IMR-90 (cell line): ENCODE measurements around the gene LEP. TPM values are rescaled to one million over a fixed set of nuclear protein-coding genes. Genes with fewer than 3 reads are reported as not detected.

Source experiments
- ATAC-seq: fragments of 200-7000 bp; cut with Tn5 transposase; 2 replicates; pipeline ENCODE4 v1.9.1; 2020; ENCODE audit warnings: low read depth, mild to moderate bottlenecking, moderate library complexity
- BruUV-seq: library from RNA; stranded (reverse); fragments of 400-500 nt; replicated peaks from 2 replicates; lab custom pipeline; 2021; lab: Mats Ljungman, UMichigan
- CTCF ChIA-PET: fragments of 300-600 bp; formaldehyde crosslinking; extraction: SDS; loops from one replicate; lab custom pipeline; 2021; ENCODE audit warnings: antibody characterized with exemption; lab: Yijun Ruan, JAX
- POLR2A ChIA-PET: fragments of 300-600 bp; sonication (Branson Sonifier 250); formaldehyde crosslinking; loops from one replicate; lab custom pipeline; 2022; ENCODE audit warnings: antibody characterized with exemption; ENCODE audit not compliant: unreplicated experiment; lab: Charles Lee
- DNase-seq: peaks from one replicate; pipeline ENCODE4 v3.0.0; 2013
- H2AFZ ChIP-seq: replicated peaks from 2 replicates; pipeline ENCODE3; 2013; ENCODE audit warnings: low read length, mild to moderate bottlenecking; ENCODE audit not compliant: poor library complexity
- H2AK5ac ChIP-seq: 2 replicates; pipeline ENCODE4 v1.6.1; 2013; ENCODE audit warnings: low read depth, low read length, inconsistent platforms
- H2AK9ac ChIP-seq: replicated peaks from 2 replicates; pipeline ENCODE3; 2013; ENCODE audit warnings: mild to moderate bottlenecking, low read depth, low read length, moderate library complexity; ENCODE audit not compliant: poor library complexity
- H2BK120ac ChIP-seq: 2 replicates; pipeline ENCODE4 v1.6.1; 2013; ENCODE audit warnings: low read depth, low read length, inconsistent platforms
- H2BK15ac ChIP-seq: 3 replicates; pipeline ENCODE4 v1.6.1; 2013; ENCODE audit warnings: low read depth, low read length, inconsistent platforms
- H2BK20ac ChIP-seq: 2 replicates; pipeline ENCODE4 v1.6.1; 2013; ENCODE audit warnings: low read depth, mild to moderate bottlenecking, inconsistent platforms, low read length, moderate library complexity
- H2BK5ac ChIP-seq: 2 replicates; pipeline ENCODE4 v1.6.1; 2013; ENCODE audit warnings: mild to moderate bottlenecking, low read depth, low read length, inconsistent platforms; ENCODE audit not compliant: poor library complexity, severe bottlenecking
- H3K14ac ChIP-seq: replicated peaks from 2 replicates; pipeline ENCODE4 v1.6.1; 2013; ENCODE audit warnings: low read depth, low read length, inconsistent platforms
- H3K18ac ChIP-seq: 2 replicates; pipeline ENCODE4 v1.6.1; 2013; ENCODE audit warnings: low read depth, low read length, control low read depth
- H3K23ac ChIP-seq: 2 replicates; pipeline ENCODE4 v1.6.1; 2013; ENCODE audit warnings: low read depth, low read length, inconsistent platforms
- H3K27ac ChIP-seq: 2 replicates; pipeline ENCODE4 v1.5.1; 2013; ENCODE audit warnings: mild to moderate bottlenecking, control low read depth, low read length; ENCODE audit not compliant: insufficient read depth
- H3K27me3 ChIP-seq: 2 replicates; pipeline ENCODE4 v1.6.1; 2013; ENCODE audit warnings: low read length; ENCODE audit not compliant: control insufficient read depth, insufficient read depth
- H3K36me3 ChIP-seq: 2 replicates; pipeline ENCODE4 v1.6.1; 2013; ENCODE audit warnings: low read length, mixed read lengths; ENCODE audit not compliant: control insufficient read depth, insufficient read depth
- H3K4ac ChIP-seq: 2 replicates; pipeline ENCODE4 v1.6.1; 2013; ENCODE audit warnings: low read depth, low read length, inconsistent platforms
- H3K4me1 ChIP-seq: 2 replicates; pipeline ENCODE4 v1.6.1; 2013; ENCODE audit warnings: low read length, mixed read lengths; ENCODE audit not compliant: control insufficient read depth, insufficient read depth
- H3K4me2 ChIP-seq: 2 replicates; pipeline ENCODE4 v1.6.1; 2013; ENCODE audit warnings: low read depth, mild to moderate bottlenecking, control low read depth, low read length, moderate library complexity
- H3K4me3 ChIP-seq: 2 replicates; pipeline ENCODE4 v1.5.1; 2013; ENCODE audit warnings: low read depth, mild to moderate bottlenecking, control low read depth, low read length, moderate library complexity; ENCODE audit not compliant: insufficient read depth
- H3K56ac ChIP-seq: 2 replicates; pipeline ENCODE4 v1.6.1; 2013; ENCODE audit warnings: low read length, inconsistent platforms; ENCODE audit not compliant: insufficient read depth; ENCODE audit errors: extremely low read depth
- H3K79me1 ChIP-seq, 2 experiments: 2 replicates each; pipeline ENCODE4 v1.6.1; 2013; ENCODE audit warnings: low read length in 2 of 2, inconsistent platforms in 1 of 2, low read depth in 1 of 2
- H3K9ac ChIP-seq: 2 replicates; pipeline ENCODE4 v1.6.1; 2013; ENCODE audit warnings: low read depth, low read length, control low read depth
- H3K9me1 ChIP-seq: 2 replicates; pipeline ENCODE4 v1.6.1; 2013; ENCODE audit warnings: low read length, inconsistent platforms; ENCODE audit not compliant: insufficient read depth
- H3K9me3 ChIP-seq: 2 replicates; pipeline ENCODE4 v1.6.1; 2013; ENCODE audit warnings: low read length; ENCODE audit not compliant: control insufficient read depth, insufficient read depth
- H4K20me1 ChIP-seq: 2 replicates; pipeline ENCODE4 v1.6.1; 2013; ENCODE audit warnings: low read length, inconsistent platforms; ENCODE audit not compliant: insufficient read depth
- H4K5ac ChIP-seq: 2 replicates; pipeline ENCODE4 v1.6.1; 2013; ENCODE audit warnings: mild to moderate bottlenecking, low read depth, low read length, control low read depth
- H4K8ac ChIP-seq, 2 experiments: 2 replicates each; pipeline ENCODE4 v1.6.1; 2013; ENCODE audit warnings: low read depth in 2 of 2, low read length in 2 of 2, control low read depth in 1 of 2, inconsistent platforms in 1 of 2
- H4K91ac ChIP-seq: 2 replicates; pipeline ENCODE4 v1.6.1; 2013; ENCODE audit warnings: low read depth, low read length, inconsistent platforms; ENCODE audit not compliant: insufficient read depth
- BHLHE40 ChIP-seq: fragments of 150-350 bp; IDR thresholded peaks from 2 replicates; pipeline ENCODE4 v1.6.1; 2016; ENCODE audit warnings: mild to moderate bottlenecking, low read depth, low read length
- CEBPB ChIP-seq: IDR thresholded peaks from 2 replicates; pipeline ENCODE4 v1.6.1; 2012; ENCODE audit warnings: low read depth, low read length, improper control_type of control experiment
- CHD1 ChIP-seq: IDR thresholded peaks from 2 replicates; pipeline ENCODE4 v1.6.1; 2012; ENCODE audit warnings: low read depth, low read length, improper control_type of control experiment
- ELK1 ChIP-seq: fragments of 150-350 bp; IDR thresholded peaks from 2 replicates; pipeline ENCODE4 v1.6.1; 2016; ENCODE audit warnings: low read depth, mild to moderate bottlenecking, low read length, moderate library complexity, borderline replicate concordance
- FOS ChIP-seq: fragments of 150-350 bp; IDR thresholded peaks from 2 replicates; pipeline ENCODE4 v1.6.1; 2016; ENCODE audit warnings: low read depth, low read length
- MAFK ChIP-seq: IDR thresholded peaks from 2 replicates; pipeline ENCODE4 v1.6.1; 2012; ENCODE audit warnings: low read depth, low read length, improper control_type of control experiment
- MAZ ChIP-seq: IDR thresholded peaks from 2 replicates; pipeline ENCODE4 v1.6.1; 2012; ENCODE audit warnings: low read depth, mild to moderate bottlenecking, low read length, improper control_type of control experiment, moderate library complexity, borderline replicate concordance
- MXI1 ChIP-seq: IDR thresholded peaks from 2 replicates; pipeline ENCODE4 v1.6.1; 2012; ENCODE audit warnings: low read depth, mild to moderate bottlenecking, low read length, moderate library complexity, borderline replicate concordance
- NFE2L2 ChIP-seq: fragments of 150-350 bp; IDR thresholded peaks from 2 replicates; pipeline ENCODE4 v1.6.1; 2016; ENCODE audit warnings: low read depth, mild to moderate bottlenecking, low read length
- POLR2A ChIP-seq: IDR thresholded peaks from 2 replicates; pipeline ENCODE4 v1.6.1; 2012; ENCODE audit warnings: mild to moderate bottlenecking, low read depth, low read length
- RAD21 ChIP-seq: IDR thresholded peaks from 2 replicates; pipeline ENCODE4 v1.6.1; 2012; ENCODE audit warnings: low read length, improper control_type of control experiment
- RCOR1 ChIP-seq: IDR thresholded peaks from 2 replicates; pipeline ENCODE4 v1.6.1; 2012; ENCODE audit warnings: mild to moderate bottlenecking, low read length, improper control_type of control experiment; ENCODE audit not compliant: insufficient replicate concordance
- RFX5 ChIP-seq: IDR thresholded peaks from 2 replicates; pipeline ENCODE4 v1.8.0; 2012; ENCODE audit warnings: low read depth, mild to moderate bottlenecking, low read length, moderate library complexity
- SMC3 ChIP-seq: fragments of 150-350 bp; IDR thresholded peaks from 2 replicates; pipeline ENCODE4 v1.6.1; 2016; ENCODE audit warnings: low read depth, mild to moderate bottlenecking, antibody characterized with exemption, low read length, moderate library complexity
- WGBS, 2 experiments: methylation state at CpG; one replicate each; pipeline versions ENCODE4 v1.1.5 to v1.1.7; 2013; ENCODE audit warnings: missing lambda C conversion rate in 2 of 2; ENCODE audit not compliant: insufficient read length in 1 of 2; ENCODE audit errors: extremely low coverage in 2 of 2; 5-methylcytosine and 5-hydroxymethylcytosine counted together
- dilution Hi-C: fragments of 300-500 bp; cut with HindIII; formaldehyde crosslinking; loops from one replicate; pipeline ENCODE4 v1.14.3; 2018; ENCODE audit warnings: low sequenced_read_pairs; ENCODE audit not compliant: unreplicated experiment
- in situ Hi-C: fragments of 300-500 bp; cut with MboI; formaldehyde crosslinking; loops from 3 replicates; pipeline ENCODE4 v1.14.3; 2019; ENCODE audit warnings: low sequenced_read_pairs, inconsistent platforms, mixed read lengths
- intact Hi-C: fragments of 100-400 bp; cut with micrococcal nuclease; formaldehyde crosslinking; loops from 2 replicates; pipeline ENCODE4 v1.10.0; 2022
- polyA plus RNA-seq, 3 experiments: library from polyadenylated mRNA; depleted of rRNA; stranded (reverse); fragments of >200 nt; gene quantifications; 2 replicates each; pipeline ENCODE4 v1.2.3, GENCODE V29; 2012; ENCODE audit warnings: low replicate concordance in 1 of 3
- total RNA-seq: library from RNA; depleted of rRNA; stranded (reverse); fragments of >200 nt; gene quantifications from 2 replicates; pipeline ENCODE4 v1.2.3, GENCODE V29; 2012
- TF ChIP-seq, protein P1 (sequence below): conservative IDR thresholded peaks from 2 replicates; pipeline ENCODE4 v1.5.1; 2012; ENCODE audit warnings: mild to moderate bottlenecking, low read depth, low read length, improper control_type of control experiment
- TF ChIP-seq, protein P2 (sequence below): fragments of 150-350 bp; IDR thresholded peaks from 2 replicates; pipeline ENCODE4 v1.6.1; 2017; ENCODE audit warnings: mild to moderate bottlenecking, antibody characterized with exemption, low read length, low read depth

The LEP gene
- total and polyA plus RNA-seq, 2 of the 4 experiments (the other 2 are of a cell fraction) = not detected

DNA sequence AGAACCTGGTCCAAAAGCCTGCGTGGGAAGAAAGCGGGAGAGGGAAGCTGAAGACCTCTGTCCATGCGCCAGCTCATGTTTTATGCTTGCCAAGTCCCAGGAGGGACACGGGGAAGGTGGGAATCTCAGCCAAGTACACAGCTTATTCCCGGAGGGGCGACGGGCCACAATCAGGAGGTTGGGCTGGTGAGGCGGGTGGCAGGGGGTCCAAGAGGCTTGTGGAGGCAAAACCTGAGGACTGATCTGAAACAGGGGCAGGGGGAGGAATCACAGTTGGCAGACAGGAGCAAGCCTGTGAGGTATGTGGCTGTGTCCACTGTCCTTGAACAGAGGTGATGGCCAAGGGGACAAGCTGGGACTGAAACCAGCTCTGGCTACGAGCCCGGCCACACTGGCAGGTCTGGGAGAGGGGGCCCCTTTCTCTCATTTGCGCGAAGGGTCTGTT lies 38.0 kb upstream of the LEP start:
- TF ChIP-seq NFE2L2 (no peak), FOS (no peak), RCOR1 (no peak), CHD1 (no peak), SMC3 (no peak), MXI1 (no peak), MAZ (no peak), BHLHE40 (no peak), POLR2A (no peak), MAFK (no peak), ELK1 (no peak), RFX5 (no peak), CEBPB (no peak), RAD21 (no peak)
- TF ChIP-seq, protein P1, sequence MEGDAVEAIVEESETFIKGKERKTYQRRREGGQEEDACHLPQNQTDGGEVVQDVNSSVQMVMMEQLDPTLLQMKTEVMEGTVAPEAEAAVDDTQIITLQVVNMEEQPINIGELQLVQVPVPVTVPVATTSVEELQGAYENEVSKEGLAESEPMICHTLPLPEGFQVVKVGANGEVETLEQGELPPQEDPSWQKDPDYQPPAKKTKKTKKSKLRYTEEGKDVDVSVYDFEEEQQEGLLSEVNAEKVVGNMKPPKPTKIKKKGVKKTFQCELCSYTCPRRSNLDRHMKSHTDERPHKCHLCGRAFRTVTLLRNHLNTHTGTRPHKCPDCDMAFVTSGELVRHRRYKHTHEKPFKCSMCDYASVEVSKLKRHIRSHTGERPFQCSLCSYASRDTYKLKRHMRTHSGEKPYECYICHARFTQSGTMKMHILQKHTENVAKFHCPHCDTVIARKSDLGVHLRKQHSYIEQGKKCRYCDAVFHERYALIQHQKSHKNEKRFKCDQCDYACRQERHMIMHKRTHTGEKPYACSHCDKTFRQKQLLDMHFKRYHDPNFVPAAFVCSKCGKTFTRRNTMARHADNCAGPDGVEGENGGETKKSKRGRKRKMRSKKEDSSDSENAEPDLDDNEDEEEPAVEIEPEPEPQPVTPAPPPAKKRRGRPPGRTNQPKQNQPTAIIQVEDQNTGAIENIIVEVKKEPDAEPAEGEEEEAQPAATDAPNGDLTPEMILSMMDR = no peak
- TF ChIP-seq, protein P2, sequence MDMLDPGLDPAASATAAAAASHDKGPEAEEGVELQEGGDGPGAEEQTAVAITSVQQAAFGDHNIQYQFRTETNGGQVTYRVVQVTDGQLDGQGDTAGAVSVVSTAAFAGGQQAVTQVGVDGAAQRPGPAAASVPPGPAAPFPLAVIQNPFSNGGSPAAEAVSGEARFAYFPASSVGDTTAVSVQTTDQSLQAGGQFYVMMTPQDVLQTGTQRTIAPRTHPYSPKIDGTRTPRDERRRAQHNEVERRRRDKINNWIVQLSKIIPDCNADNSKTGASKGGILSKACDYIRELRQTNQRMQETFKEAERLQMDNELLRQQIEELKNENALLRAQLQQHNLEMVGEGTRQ = no peak
- no peak overlapping the region for H2BK15ac ChIP-seq
- H3K23ac ChIP-seq = no peak overlapping the region
- ChIA-PET CTCF (no interaction called here), POLR2A (no interaction called here)
- no peak overlapping the region for H4K5ac ChIP-seq
- intact Hi-C loops = loop anchor here (10.0 kb wide), 1 partner anchor 278 kb away; no protein-coding TSS in a partner anchor
- no peak overlapping the region for H3K56ac ChIP-seq
- no peak overlapping the region for H3K4me2 ChIP-seq
- no peaks in the 10 kb centered on the region for H3K36me3 ChIP-seq
- H2BK5ac ChIP-seq = no peak overlapping the region
- H3K14ac ChIP-seq = no peak overlapping the region
- no peaks in the 10 kb centered on the region; the same call in 1 of the 2 replicates for H3K9me3 ChIP-seq
- H4K8ac ChIP-seq = no peak overlapping the region
- H3K79me1 ChIP-seq = no peaks in the 10 kb centered on the region
- no peaks in the 10 kb centered on the region for H3K4me1 ChIP-seq
- no peak overlapping the region for H2AK9ac ChIP-seq
- H4K20me1 ChIP-seq = no peaks in the 10 kb centered on the region
- in situ Hi-C loops = no loop called here
- DNase-seq = no peak
- no peak overlapping the region for H3K9ac ChIP-seq
- no peak overlapping the region for H2AK5ac ChIP-seq
- H3K4me3 ChIP-seq = no peak overlapping the region
- WGBS, 2 experiments = 58% methylated on average over 4 of the region's 12 CpGs; no CpG with 5 or more reads in 1 of the 2 experiments
- no peaks in the 10 kb centered on the region for H3K9me1 ChIP-seq
- no peak overlapping the region for H4K91ac ChIP-seq
- no TSS peak for BruUV-seq
- no peak for ATAC-seq
- no peak overlapping the region for H3K27ac ChIP-seq
- dilution Hi-C loops = no loop called here
- no peak overlapping the region for H2BK120ac ChIP-seq
- H2BK20ac ChIP-seq = no peak overlapping the region
- no peak overlapping the region for H3K4ac ChIP-seq
- no peak overlapping the region for H2AFZ ChIP-seq
- no peak overlapping the region for H3K18ac ChIP-seq
- peaks cover 79% of the 10 kb centered on the region for H3K27me3 ChIP-seq
